ENCODE data around the gene SERINC5.

SERINC5 gene

GRCh38 chr5:80289320-80289719 lies 33.5 kb upstream of the SERINC5 start:
- Histone ChIP-seq H3K23ac (ENCODE audit: low read depth, low read length, poor library complexity) (peak overlapping the region; percentile 17), H2AFZ (ENCODE audit: low read length) (no peak overlapping the region), H3K14ac (ENCODE audit: low read length) (no peak overlapping the region)

GRCh38 chr5:80288177-80288576 lies 32.3 kb upstream of the SERINC5 start:
- Histone ChIP-seq H3K18ac (ENCODE audit: low read length) (no peak overlapping the region), H4K8ac (ENCODE audit: low read depth, low read length) (no peak overlapping the region), H2BK5ac (ENCODE audit: low read length) (no peak overlapping the region), H2AK5ac (ENCODE audit: low read depth, low read length) (peak overlapping the region; percentile 46), H2BK12ac (ENCODE audit: low read length) (no peak overlapping the region), H3K36me3 (replicated peaks in 1 of 2; ENCODE audit: control insufficient read depth in 2 of 2, insufficient read depth in 2 of 2, low read length in 2 of 2) (no peaks in the 10 kb centered on the region), H4K91ac (ENCODE audit: low read depth, low read length, poor library complexity) (no peak overlapping the region), H3K9ac (ENCODE audit: low read depth, low read length, poor library complexity) (no peak overlapping the region), H3K79me1 (ENCODE audit: low read depth, low read length) (no peaks in the 10 kb centered on the region), H3K9me3 (replicated peaks in 1 of 2; ENCODE audit: control insufficient read depth in 2 of 2, insufficient read depth in 1 of 2, low read depth in 1 of 2, low read length in 2 of 2) (peaks cover 0 to 2% of the 10 kb centered on the region in 2 donors), H3K23ac (ENCODE audit: low read depth, low read length, poor library complexity) (peak overlapping the region; percentile 55), H3K14ac (ENCODE audit: low read length) (no peak overlapping the region), H3K4ac (ENCODE audit: low read length) (no peak overlapping the region), H2AFZ (ENCODE audit: low read length) (no peak overlapping the region), H3K4me2 (ENCODE audit: insufficient read depth, low read length, poor library complexity, severe bottlenecking) (no peak overlapping the region), H3K4me1 (ENCODE audit: control insufficient read depth in 2 of 2, insufficient read depth in 1 of 2, low read depth in 1 of 2, low read length in 2 of 2) (no peaks in the 10 kb centered on the region), H2BK120ac (ENCODE audit: low read depth, low read length) (no peak overlapping the region), H3K27ac (replicated peaks; ENCODE audit: low read length) (no peak overlapping the region), H3K4me3 (ENCODE audit: low read length in 2 of 2) (no peak overlapping the region), H3K27me3 (ENCODE audit: control insufficient read depth in 3 of 3, insufficient read depth in 3 of 3, low read depth in 1 of 3, low read length in 3 of 3) (no peaks in the 10 kb centered on the region), H2BK15ac (ENCODE audit: low read length) (peak overlapping the region; percentile 89)
- DNase-seq (ENCODE audit: low spot score) = no peak
- no CpG with 5 or more reads among the region's 2 CpGs for WGBS, 2 donors (ENCODE audit: extremely low coverage in 2 of 2, insufficient read length in 2 of 2, insufficient replicate concordance in 1 of 2)

More at GRCh38 chr5:80289320-80289719, 33.5 kb upstream of the SERINC5 start:
- Histone ChIP-seq H3K9ac (ENCODE audit: low read depth, low read length, poor library complexity) (no peak overlapping the region), H2BK120ac (ENCODE audit: low read depth, low read length) (no peak overlapping the region), H3K9me3 (replicated peaks in 1 of 2; ENCODE audit: control insufficient read depth in 2 of 2, insufficient read depth in 1 of 2, low read depth in 1 of 2, low read length in 2 of 2) (peaks cover 0 to 2% of the 10 kb centered on the region in 2 donors), H2BK12ac (ENCODE audit: low read length) (no peak overlapping the region), H2AK5ac (ENCODE audit: low read depth, low read length) (no peak overlapping the region), H3K4me2 (ENCODE audit: insufficient read depth, low read length, poor library complexity, severe bottlenecking) (no peak overlapping the region), H3K4ac (ENCODE audit: low read length) (no peak overlapping the region), H2BK5ac (ENCODE audit: low read length) (no peak overlapping the region), H2BK15ac (ENCODE audit: low read length) (no peak overlapping the region), H3K36me3 (replicated peaks in 1 of 2; ENCODE audit: control insufficient read depth in 2 of 2, insufficient read depth in 2 of 2, low read length in 2 of 2) (no peaks in the 10 kb centered on the region), H4K8ac (ENCODE audit: low read depth, low read length) (no peak overlapping the region), H3K27ac (replicated peaks; ENCODE audit: low read length) (no peak overlapping the region), H3K79me1 (ENCODE audit: low read depth, low read length) (no peaks in the 10 kb centered on the region), H3K4me1 (ENCODE audit: control insufficient read depth in 2 of 2, insufficient read depth in 1 of 2, low read depth in 1 of 2, low read length in 2 of 2) (no peaks in the 10 kb centered on the region), H3K18ac (ENCODE audit: low read length) (no peak overlapping the region), H4K91ac (ENCODE audit: low read depth, low read length, poor library complexity) (no peak overlapping the region), H3K4me3 (ENCODE audit: low read length in 2 of 2) (no peak overlapping the region), H3K27me3 (ENCODE audit: control insufficient read depth in 3 of 3, insufficient read depth in 3 of 3, low read depth in 1 of 3, low read length in 3 of 3) (no peaks in the 10 kb centered on the region)
- no CpG with 5 or more reads among the region's 2 CpGs for WGBS, 2 donors (ENCODE audit: extremely low coverage in 2 of 2, insufficient read length in 2 of 2, insufficient replicate concordance in 1 of 2)
- DNase-seq (ENCODE audit: low spot score) = no peak

- Histone ChIP-seq H3K4me1 (ENCODE audit: control insufficient read depth in 2 of 2, insufficient read depth in 1 of 2, low read depth in 1 of 2, low read length in 2 of 2) (no peaks in the 10 kb centered on the region), H2BK15ac (ENCODE audit: low read length) (no peak overlapping the region), H4K8ac (ENCODE audit: low read depth, low read length) (no peak overlapping the region), H3K4me2 (ENCODE audit: insufficient read depth, low read length, poor library complexity, severe bottlenecking) (no peak overlapping the region), H3K79me1 (ENCODE audit: low read depth, low read length) (no peaks in the 10 kb centered on the region), H2BK5ac (ENCODE audit: low read length) (no peak overlapping the region), H2AFZ (ENCODE audit: low read length) (peak overlapping the region; percentile 64), H3K14ac (ENCODE audit: low read length) (no peak overlapping the region), H3K4ac (ENCODE audit: low read length) (no peak overlapping the region), H2AK5ac (ENCODE audit: low read depth, low read length) (no peak overlapping the region), H3K27ac (replicated peaks; ENCODE audit: low read length) (no peak overlapping the region), H3K9me3 (replicated peaks in 1 of 2; ENCODE audit: control insufficient read depth in 2 of 2, insufficient read depth in 1 of 2, low read depth in 1 of 2, low read length in 2 of 2) (peaks cover 0 to 2% of the 10 kb centered on the region in 2 donors), H3K18ac (ENCODE audit: low read length) (no peak overlapping the region), H3K9ac (ENCODE audit: low read depth, low read length, poor library complexity) (no peak overlapping the region), H2BK120ac (ENCODE audit: low read depth, low read length) (no peak overlapping the region), H3K36me3 (replicated peaks in 1 of 2; ENCODE audit: control insufficient read depth in 2 of 2, insufficient read depth in 2 of 2, low read length in 2 of 2) (no peaks in the 10 kb centered on the region), H3K23ac (ENCODE audit: low read depth, low read length, poor library complexity) (no peak overlapping the region), H2BK12ac (ENCODE audit: low read length) (no peak overlapping the region), H4K91ac (ENCODE audit: low read depth, low read length, poor library complexity) (no peak overlapping the region), H3K27me3 (ENCODE audit: control insufficient read depth in 3 of 3, insufficient read depth in 3 of 3, low read depth in 1 of 3, low read length in 3 of 3) (no peaks in the 10 kb centered on the region), H3K4me3 (ENCODE audit: low read length in 2 of 2) (no peak overlapping the region)
- WGBS, 2 donors (ENCODE audit: extremely low coverage in 2 of 2, insufficient read length in 2 of 2, insufficient replicate concordance in 1 of 2) = no CpG with 5 or more reads among the region's 2 CpGs
- DNase-seq (ENCODE audit: low spot score) = no peak
Observed at GRCh38 chr5:80284720-80285119, 28.9 kb upstream of the SERINC5 start.

GRCh38 chr5:80283360-80283759 lies 27.5 kb upstream of the SERINC5 start:
- no peak overlapping the region for H3K9ac ChIP-seq (ENCODE audit: low read depth, low read length, poor library complexity)
- H3K4me3 ChIP-seq (ENCODE audit: low read length in 2 of 2) = no peak overlapping the region
- H3K4ac ChIP-seq (ENCODE audit: low read length) = no peak overlapping the region
- DNase-seq (ENCODE audit: low spot score) = no peak
- no peaks in the 10 kb centered on the region for H3K36me3 ChIP-seq (replicated peaks in 1 of 2; ENCODE audit: control insufficient read depth in 2 of 2, insufficient read depth in 2 of 2, low read length in 2 of 2)
- no peak overlapping the region for H3K18ac ChIP-seq (ENCODE audit: low read length)
- H4K8ac ChIP-seq (ENCODE audit: low read depth, low read length) = no peak overlapping the region
- no peak overlapping the region for H2BK15ac ChIP-seq (ENCODE audit: low read length)
- H3K27ac ChIP-seq (replicated peaks; ENCODE audit: low read length) = no peak overlapping the region
- no peak overlapping the region for H3K4me2 ChIP-seq (ENCODE audit: insufficient read depth, low read length, poor library complexity, severe bottlenecking)
- no peak overlapping the region for H2BK12ac ChIP-seq (ENCODE audit: low read length)
- no peak overlapping the region for H3K23ac ChIP-seq (ENCODE audit: low read depth, low read length, poor library complexity)
- no peaks in the 10 kb centered on the region for H3K79me1 ChIP-seq (ENCODE audit: low read depth, low read length)
- H2AFZ ChIP-seq (ENCODE audit: low read length) = no peak overlapping the region
- H2AK5ac ChIP-seq (ENCODE audit: low read depth, low read length) = no peak overlapping the region
- peaks cover 0 to 1% of the 10 kb centered on the region in 2 donors for H3K9me3 ChIP-seq (replicated peaks in 1 of 2; ENCODE audit: control insufficient read depth in 2 of 2, insufficient read depth in 1 of 2, low read depth in 1 of 2, low read length in 2 of 2)
- no peak overlapping the region for H2BK5ac ChIP-seq (ENCODE audit: low read length)
- H3K4me1 ChIP-seq (ENCODE audit: control insufficient read depth in 2 of 2, insufficient read depth in 1 of 2, low read depth in 1 of 2, low read length in 2 of 2) = no peaks in the 10 kb centered on the region
- WGBS, 2 donors (ENCODE audit: extremely low coverage in 2 of 2, insufficient read length in 2 of 2, insufficient replicate concordance in 1 of 2) = no CpG with 5 or more reads among the region's 1 CpG
- no peak overlapping the region for H3K14ac ChIP-seq (ENCODE audit: low read length)
- H4K91ac ChIP-seq (ENCODE audit: low read depth, low read length, poor library complexity) = no peak overlapping the region
- no peaks in the 10 kb centered on the region for H3K27me3 ChIP-seq (ENCODE audit: control insufficient read depth in 3 of 3, insufficient read depth in 3 of 3, low read depth in 1 of 3, low read length in 3 of 3)
- H2BK120ac ChIP-seq (ENCODE audit: low read depth, low read length) = no peak overlapping the region

Measured in neuronal stem cell (in vitro differentiated cells).